HG02623 (cell line): ENCODE measurements around the gene SLC30A10.
"Not testable (repeated sequence)": the region's sequence is repeated elsewhere in the genome, so short reads cannot be mapped to it uniquely, and the experiment has no call there.

Source experiments
- ATAC-seq: cut with Tn5 transposase; IDR thresholded peaks from one replicate; pipeline ENCODE4 v1.9.1; 2021; ENCODE audit warnings: moderate library complexity; ENCODE audit not compliant: unreplicated experiment

Gene SLC30A10

DNA sequence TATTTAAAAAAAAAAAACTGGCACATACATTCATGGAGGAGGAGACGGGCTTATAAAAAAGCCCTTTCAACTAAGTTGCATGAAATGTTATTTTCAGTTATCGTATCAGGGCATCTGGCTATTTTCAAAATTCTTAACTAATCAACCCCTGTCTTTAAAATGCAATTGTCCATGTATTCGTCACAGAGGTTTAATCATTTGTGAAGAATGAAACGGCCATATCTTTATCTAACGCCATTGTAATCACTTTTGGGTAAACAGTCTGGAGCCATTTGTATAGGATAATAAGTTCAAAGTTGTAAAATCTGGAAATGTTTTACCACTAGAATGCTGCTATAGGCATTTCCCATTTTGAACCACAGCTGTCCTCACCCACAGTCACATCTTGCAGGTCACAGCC lies 30.4 kb downstream of the SLC30A10 start:
- ATAC-seq: no peak

DNA sequence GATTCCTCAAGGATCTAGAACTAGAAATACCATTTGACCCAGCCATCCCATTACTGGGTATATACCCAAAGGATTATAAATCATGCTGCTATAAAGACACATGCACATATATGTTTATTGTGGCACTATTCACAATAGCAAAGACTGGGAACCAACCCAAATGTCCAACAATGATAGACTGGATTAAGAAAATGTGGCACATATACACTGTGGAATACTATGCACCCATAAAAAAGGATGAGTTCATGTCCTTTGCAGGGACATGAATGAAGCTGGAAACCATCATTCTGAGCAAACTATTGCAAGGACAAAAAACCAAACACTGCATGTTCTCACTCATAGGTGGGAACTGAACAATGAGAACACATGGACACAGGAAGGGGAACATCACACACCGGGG lies 36.1 kb downstream of the SLC30A10 start:
- not testable (repeated sequence) for ATAC-seq

DNA sequence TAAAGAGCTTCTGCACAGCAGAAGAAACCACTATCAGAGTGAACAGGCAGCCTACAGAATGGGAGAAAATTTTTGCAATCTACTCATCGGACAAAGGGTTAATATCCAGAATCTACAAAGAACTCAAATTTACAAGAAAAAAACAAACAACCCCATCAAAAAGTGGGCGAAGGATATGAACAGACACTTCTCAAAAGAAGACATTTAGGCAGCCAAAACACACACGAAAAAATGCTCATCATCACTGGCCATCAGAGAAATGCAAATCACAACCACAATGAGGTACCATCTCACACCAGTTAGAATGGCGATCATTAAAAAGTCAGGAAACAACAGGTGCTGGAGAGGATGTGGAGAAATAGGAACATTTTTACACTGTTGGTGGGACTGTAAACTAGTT lies 36.5 kb downstream of the SLC30A10 start:
- ATAC-seq: not testable (repeated sequence)

DNA sequence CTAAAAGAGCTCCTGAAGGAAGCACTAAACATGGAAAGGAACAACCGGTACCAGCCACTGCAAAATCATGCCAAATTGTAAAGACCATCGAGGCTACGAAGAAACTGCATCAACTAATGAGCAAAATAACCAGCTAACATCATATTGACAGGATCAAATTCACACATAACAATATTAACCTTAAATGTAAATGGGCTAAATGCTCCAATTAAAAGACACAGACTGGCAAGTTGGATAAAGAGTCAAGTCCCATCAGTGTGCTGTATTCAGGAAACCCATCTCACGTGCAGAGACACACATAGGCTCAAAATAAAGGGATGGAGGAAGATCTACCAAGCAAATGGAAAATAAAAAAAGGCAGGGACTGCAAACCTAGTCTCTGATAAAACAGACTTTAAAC lies 39.7 kb downstream of the SLC30A10 start:
- not testable (repeated sequence) for ATAC-seq

DNA sequence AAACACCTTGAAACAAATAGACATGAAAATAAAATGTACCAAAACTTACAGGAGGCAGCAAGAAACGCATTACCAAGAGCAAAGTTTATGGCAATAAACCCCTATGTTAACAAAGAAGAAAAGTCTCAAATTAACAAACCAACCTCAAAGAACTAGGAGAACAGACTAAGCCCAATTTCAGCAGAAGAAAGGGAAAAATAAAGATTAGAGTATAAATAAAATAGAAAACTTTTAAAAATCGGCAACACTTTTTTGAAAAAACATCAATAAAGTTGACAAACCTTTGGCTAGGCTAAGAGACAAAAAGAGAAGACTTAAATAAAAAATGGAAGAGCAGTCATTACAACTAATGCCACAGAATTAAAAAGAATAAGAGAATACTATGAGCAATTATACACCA lies 42.7 kb downstream of the SLC30A10 start:
- ATAC-seq: no peak

DNA sequence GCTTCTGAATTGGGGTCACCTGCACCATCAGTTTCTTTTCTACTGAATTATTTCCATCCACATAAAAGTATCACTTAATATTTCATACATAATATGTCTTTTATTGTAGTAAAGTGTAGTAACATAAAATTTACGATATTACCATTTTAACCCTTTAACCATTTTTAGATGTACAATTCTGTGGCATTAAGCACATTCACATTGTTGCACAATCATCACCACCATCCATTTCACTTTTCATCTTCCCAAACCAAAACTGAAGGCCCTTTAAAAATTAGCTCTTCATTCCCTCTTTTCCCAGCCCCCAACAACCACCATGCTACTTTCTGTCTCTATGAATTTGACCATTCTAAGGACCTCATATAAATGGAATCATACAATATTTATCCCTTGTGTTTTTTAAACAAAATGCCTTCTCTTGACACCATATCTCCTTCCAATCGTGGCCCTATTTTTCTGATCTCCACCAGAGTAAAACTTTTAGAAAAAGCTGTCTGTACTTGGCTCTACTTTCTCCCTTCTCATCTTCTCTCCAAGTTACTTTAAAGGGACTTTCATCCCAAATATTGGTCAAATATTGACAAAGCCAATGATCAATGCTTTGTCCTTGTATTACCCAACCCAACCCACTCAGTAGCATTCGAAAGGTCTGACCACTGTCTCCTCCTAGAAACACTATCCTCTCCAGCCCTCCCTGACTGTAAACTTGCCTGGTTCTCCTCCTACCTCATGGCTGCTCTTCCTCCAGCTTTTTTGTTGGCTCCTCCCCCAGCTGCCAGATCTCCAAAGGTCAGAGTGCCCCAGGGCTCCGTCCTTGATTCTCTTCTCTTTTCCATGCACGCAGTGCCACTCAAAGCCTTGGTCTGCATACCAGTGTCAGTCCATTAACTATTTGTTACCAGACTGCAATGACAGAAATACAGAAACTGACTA lies 44.7 kb downstream of the SLC30A10 start:
- no peak for ATAC-seq

DNA sequence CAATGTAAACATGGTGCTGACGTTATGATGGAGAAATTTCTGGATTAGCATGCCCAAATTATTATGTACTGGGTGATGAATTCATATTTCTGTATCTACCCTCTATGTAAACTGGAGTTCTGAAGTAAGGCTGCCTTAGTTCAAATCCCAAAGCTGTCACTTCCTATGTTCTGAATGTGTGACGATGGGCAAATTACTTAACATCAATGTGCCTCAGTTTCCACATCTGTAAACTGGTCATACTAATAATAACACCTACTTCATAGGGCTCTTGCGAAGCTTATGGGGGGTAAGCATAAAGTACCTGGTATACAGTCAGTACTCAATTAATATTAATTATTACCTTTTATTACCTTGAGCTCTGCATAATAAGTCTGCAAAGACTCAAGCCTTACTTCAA lies 45.6 kb downstream of the SLC30A10 start:
- no peak for ATAC-seq

DNA sequence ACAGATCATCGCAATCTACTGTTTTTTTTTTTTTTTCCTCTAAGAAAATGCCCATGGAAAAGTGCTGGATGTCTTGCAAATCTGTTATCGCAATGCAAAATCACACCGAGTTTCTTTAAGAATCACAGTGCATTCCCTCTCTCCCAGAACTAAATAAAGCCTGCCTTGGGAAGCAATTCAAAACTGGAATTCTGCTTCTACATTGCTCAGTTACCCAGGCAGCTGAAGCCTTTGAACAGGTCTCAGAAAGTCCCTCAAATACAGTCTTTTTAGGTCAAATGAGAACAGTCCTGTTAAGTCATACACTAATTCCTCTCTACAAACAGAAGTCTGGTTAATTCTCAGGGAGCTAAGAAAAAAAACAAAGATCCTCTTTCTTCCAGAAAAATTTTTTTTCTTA lies 46.3 kb downstream of the SLC30A10 start:
- ATAC-seq: no peak

DNA sequence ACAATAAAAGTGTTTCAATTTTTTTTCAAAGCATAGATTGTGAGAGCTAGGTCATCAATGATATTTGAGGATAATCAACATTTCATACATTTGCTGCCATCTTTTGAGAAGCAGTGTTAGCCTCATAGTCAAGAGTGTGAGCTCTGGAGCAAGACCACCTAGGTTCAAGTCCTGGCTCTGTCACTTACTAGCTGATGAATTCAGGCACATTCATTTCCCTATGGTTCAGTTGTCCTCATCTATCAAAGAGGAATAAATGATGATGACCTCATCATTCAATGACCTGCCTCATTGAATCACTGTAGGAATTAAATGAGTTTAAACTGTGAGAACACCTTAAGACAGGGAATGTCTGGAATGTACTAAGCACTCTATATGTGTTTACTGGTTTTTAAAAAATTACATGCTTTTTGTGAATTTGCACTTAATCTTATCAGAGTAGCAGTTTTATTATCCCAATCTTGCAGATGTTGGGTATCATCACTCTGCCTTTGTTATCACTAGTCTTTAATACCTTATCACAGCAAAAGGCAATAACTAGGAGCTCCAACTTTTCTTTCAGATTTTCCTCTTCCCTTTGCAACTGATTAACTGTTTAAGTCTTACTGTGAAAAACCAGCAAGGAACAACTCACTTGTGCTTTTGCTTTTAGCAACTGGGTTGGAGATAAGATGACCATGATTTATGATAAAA lies 47.4 kb downstream of the SLC30A10 start:
- no peak for ATAC-seq

DNA sequence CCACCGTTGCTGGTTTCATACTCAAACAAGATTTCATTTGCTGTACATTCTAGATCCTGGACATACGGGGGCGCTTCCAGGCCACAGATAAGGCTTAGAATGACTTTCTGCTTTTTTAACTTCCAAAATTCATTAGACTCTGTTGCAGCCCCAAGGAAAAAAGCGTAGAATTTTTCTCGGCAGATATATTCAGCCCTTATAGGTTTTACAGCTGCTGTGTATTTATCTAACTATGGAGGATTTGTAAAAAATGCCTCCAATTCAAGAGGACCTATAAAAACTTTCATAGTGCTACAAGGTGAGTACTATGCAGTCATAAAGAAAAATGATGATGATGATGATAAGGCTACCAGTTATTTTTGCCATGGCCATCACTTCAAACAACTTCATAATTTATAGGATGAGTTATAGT lies 51.6 kb downstream of the SLC30A10 start:
- no peak for ATAC-seq

DNA sequence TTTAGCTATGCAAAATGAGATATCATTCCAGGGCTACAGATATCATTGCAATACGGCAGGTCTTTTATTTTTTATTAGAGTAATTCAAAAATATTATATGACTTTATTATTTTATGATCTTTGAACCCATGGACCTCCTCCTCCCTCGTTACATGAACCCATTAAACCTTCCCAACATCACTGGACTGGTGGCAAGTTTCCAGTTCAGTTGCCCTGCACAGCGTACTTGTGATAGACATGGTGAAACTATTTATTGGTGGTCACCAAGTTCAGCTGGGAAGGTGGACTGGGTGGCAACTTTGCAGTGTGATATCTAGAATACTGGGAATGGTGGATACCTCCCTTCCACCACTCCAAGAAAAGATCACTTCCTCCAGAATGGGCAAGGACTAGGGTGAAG lies 52.5 kb downstream of the SLC30A10 start:
- no peak for ATAC-seq

DNA sequence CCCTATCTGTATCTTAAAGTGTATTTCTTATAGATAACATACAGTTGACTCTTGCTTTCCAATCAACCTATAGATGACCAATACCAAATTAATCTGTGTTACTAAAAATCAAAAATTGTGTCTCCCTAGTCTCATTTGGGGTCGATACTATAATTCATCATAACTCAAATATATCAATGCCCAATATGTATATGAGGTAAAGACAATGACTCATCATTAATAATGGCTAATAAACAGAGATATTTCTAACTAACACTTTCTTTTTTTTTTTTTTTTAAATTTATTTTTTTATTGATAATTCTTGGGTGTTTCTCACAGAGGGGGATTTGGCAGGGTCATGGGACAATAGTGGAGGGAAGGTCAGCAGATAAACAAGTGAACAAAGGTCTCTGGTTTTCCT lies 55.8 kb downstream of the SLC30A10 start:
- ATAC-seq: not testable (repeated sequence)

DNA sequence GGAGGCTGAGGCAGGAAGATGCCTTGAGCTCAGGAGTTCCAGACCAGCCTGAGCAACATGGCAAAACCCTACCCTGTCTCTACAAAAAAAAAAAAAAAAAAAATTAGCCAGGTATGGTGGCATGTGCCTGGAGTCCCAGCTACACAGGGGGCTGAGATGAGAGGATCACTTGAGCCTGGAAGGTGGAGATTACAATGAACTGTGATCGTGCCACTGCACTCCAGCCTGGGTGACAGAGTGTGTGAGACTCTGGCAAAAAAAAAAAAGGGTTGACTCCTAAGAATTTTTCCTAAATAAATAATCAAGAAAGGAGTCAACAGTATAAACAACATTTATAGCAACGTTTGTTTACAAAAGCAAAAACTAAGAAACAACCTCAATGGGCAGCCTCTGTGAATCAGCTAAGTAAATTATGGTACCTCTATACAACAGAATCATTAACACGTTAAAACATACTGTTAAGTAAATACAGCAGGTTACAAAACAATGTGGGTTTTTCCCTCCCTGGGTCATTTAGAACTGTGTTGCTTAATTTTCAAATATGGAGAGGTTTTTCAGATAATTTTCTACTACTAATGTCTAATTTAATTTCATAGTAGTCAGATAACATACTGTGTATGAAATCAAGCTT lies 56.8 kb downstream of the SLC30A10 start:
- ATAC-seq: no peak

DNA sequence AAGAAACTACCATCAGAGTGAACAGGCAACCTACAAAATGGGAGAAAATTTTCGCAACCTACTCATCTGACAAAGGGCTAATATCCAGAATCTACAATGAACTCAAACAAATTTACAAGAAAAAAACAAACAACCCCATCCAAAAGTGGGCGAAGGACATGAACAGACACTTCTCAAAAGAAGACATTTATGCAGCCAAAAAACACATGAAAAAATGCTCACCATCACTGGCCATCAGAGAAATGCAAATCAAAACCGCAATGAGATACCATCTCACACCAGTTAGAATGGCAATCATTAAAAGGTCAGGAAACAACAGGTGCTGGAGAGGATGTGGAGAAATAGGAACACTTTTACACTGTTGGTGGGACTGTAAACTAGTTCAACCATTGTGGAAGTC lies 59.7 kb downstream of the SLC30A10 start:
- not testable (repeated sequence) for ATAC-seq
